HepG2 (cell line): Measurements from ENCODE around the gene AGTPBP1. TPM values are rescaled to one million over a fixed set of nuclear protein-coding genes. Genes with fewer than 3 reads are reported as not detected.

Experiments used
- ATAC-seq: fragments of 200-7000 bp; cut with Tn5 transposase; 3 replicates; pipeline ENCODE4 v1.9.1; 2020; ENCODE audit warnings: mild to moderate bottlenecking, moderate library complexity
- BruUV-seq: library from RNA; stranded (reverse); fragments of 400-500 nt; replicated peaks from 2 replicates; lab custom pipeline; 2021; lab: Mats Ljungman, UMichigan
- CTCF ChIA-PET: fragments of 300-600 bp; formaldehyde crosslinking; extraction: SDS; loops from one replicate; lab custom pipeline; 2021; ENCODE audit warnings: low total read pairs, inconsistent platforms, low intra/inter-chr PET ratio; lab: Yijun Ruan, JAX
- POLR2A ChIA-PET: fragments of 350-600 bp; sonication (Branson Sonifier 250); formaldehyde crosslinking; loops from one replicate; lab custom pipeline; 2020; ENCODE audit warnings: antibody characterized with exemption, inconsistent platforms; lab: Yijun Ruan, JAX
- DNase-seq: peaks from one replicate; pipeline ENCODE4 v3.0.0-alpha.2; 2015; ENCODE audit warnings: low spot score
- FAIRE-seq: peaks from 3 replicates; lab custom pipeline; 2011; peaks lifted over from hg19 to GRCh38; lab: Jason Lieb, UNC
- H2AFZ ChIP-seq: one replicate; pipeline ENCODE4 v1.6.1; 2011; ENCODE audit warnings: low read length, inconsistent platforms
- H3K27ac ChIP-seq: fragments of 300-600 bp; 3 replicates; pipeline ENCODE4 v1.8.0; 2011; ENCODE audit warnings: mixed run types, mild to moderate bottlenecking, mixed read lengths, low read length, inconsistent platforms; ENCODE audit not compliant: insufficient read depth; ENCODE audit errors: extremely low read length
- H3K27me3 ChIP-seq, 2 experiments: fragments of 200-600 bp in 1 of 2; 2 replicates in 1 of 2; 3 replicates in 1 of 2; pipeline versions ENCODE4 v1.6.0 to v1.8.0; 2011; ENCODE audit warnings: low read length in 2 of 2, mild to moderate bottlenecking in 2 of 2, moderate library complexity in 2 of 2, inconsistent platforms in 1 of 2; ENCODE audit not compliant: insufficient read depth in 2 of 2, control insufficient read depth in 1 of 2
- H3K36me3 ChIP-seq, 2 experiments: fragments of 200-600 bp in 1 of 2; replicated peaks in 1 of 2; 2 replicates in 1 of 2; 3 replicates in 1 of 2; pipeline versions ENCODE4 v1.5.1 to v1.8.0; 2011; ENCODE audit warnings: low read length in 2 of 2, inconsistent platforms in 1 of 2; ENCODE audit not compliant: insufficient read depth in 2 of 2, control insufficient read depth in 1 of 2
- H3K4me1 ChIP-seq: 2 replicates; pipeline ENCODE4 v1.5.1; 2012; ENCODE audit warnings: low read length, inconsistent platforms; ENCODE audit not compliant: insufficient read depth
- H3K4me2 ChIP-seq: 2 replicates; pipeline ENCODE4 v1.6.0; 2011; ENCODE audit warnings: low read depth, low read length, inconsistent platforms
- H3K4me3 ChIP-seq, 3 experiments: fragments of 200-600 bp in 1 of 3; sonication (generic), shearing (Covaris generic) in 1 of 3; replicated peaks in 1 of 3; 2 replicates each; pipeline ENCODE4 v1.5.1; 2011 to 2016; ENCODE audit warnings: low read length in 3 of 3, inconsistent platforms in 2 of 3, low read depth in 2 of 3, mild to moderate bottlenecking in 2 of 3, control low read depth in 1 of 3, mixed read lengths in 1 of 3; ENCODE audit not compliant: insufficient read depth in 1 of 3
- H3K79me2 ChIP-seq: one replicate; pipeline ENCODE4 v1.6.1; 2011; ENCODE audit warnings: low read length, inconsistent platforms; ENCODE audit not compliant: insufficient read depth
- H3K9ac ChIP-seq: 2 replicates; pipeline ENCODE4 v1.6.0; 2011; ENCODE audit warnings: mild to moderate bottlenecking, low read depth, low read length, inconsistent platforms; ENCODE audit not compliant: insufficient read depth
- H3K9me3 ChIP-seq: 2 replicates; pipeline ENCODE4 v1.5.1; 2012; ENCODE audit warnings: mild to moderate bottlenecking, low read length
- H4K20me1 ChIP-seq: 2 replicates; pipeline ENCODE4 v1.6.0; 2011; ENCODE audit warnings: inconsistent platforms, mild to moderate bottlenecking, low read length, moderate library complexity; ENCODE audit not compliant: insufficient read depth
- FOXK2 ChIP-seq: fragments of 450-650 bp; IDR thresholded peaks from 2 replicates; pipeline ENCODE4 v1.6.1; 2016
- HDAC2 ChIP-seq: sonication (generic); formaldehyde crosslinking; IDR thresholded peaks from 2 replicates; pipeline ENCODE4 v1.4.0; 2020; ENCODE audit warnings: missing genetic modification reagents
- KLF16 ChIP-seq, 2 experiments: sonication (generic) in 1 of 2; formaldehyde crosslinking in 1 of 2; IDR thresholded peaks; 2 replicates each; pipeline versions ENCODE4 v1.6.1 to v1.8.0; 2016 to 2023; ENCODE audit warnings: missing genetic modification reagents in 2 of 2, missing compliant biosample characterization in 1 of 2
- MAF1 ChIP-seq: sonication (generic); formaldehyde crosslinking; IDR thresholded peaks from 2 replicates; pipeline ENCODE4 v1.5.0; 2020; ENCODE audit warnings: missing genetic modification reagents, borderline replicate concordance
- PREB ChIP-seq: sonication (generic); formaldehyde crosslinking; IDR thresholded peaks from 2 replicates; pipeline ENCODE4 v1.4.0; 2020; ENCODE audit warnings: missing genetic modification reagents
- RFX5 ChIP-seq: IDR thresholded peaks from 2 replicates; pipeline ENCODE4 v1.6.1; 2011; ENCODE audit warnings: low read depth, low read length, improper control_type of control experiment
- ZBTB3 ChIP-seq: sonication (generic); formaldehyde crosslinking; IDR thresholded peaks from 2 replicates; pipeline ENCODE4 v1.4.0; 2020; ENCODE audit warnings: low read depth, mild to moderate bottlenecking, moderate library complexity, missing genetic modification reagents, borderline replicate concordance
- ZFP36L2 ChIP-seq: sonication (generic); formaldehyde crosslinking; IDR thresholded peaks from 2 replicates; pipeline ENCODE4 v1.4.0; 2020; ENCODE audit warnings: missing genetic modification reagents
- ZMYM2 ChIP-seq: sonication (generic); formaldehyde crosslinking; IDR thresholded peaks from 2 replicates; pipeline ENCODE4 v1.8.0; 2022; ENCODE audit warnings: mild to moderate bottlenecking, missing genetic modification reagents
- ZNF274 ChIP-seq: sonication (generic); formaldehyde crosslinking; IDR thresholded peaks from 2 replicates; pipeline ENCODE4 v1.5.1; 2020; ENCODE audit warnings: mild to moderate bottlenecking, missing genetic modification reagents
- ZNF337 ChIP-seq: sonication (generic); formaldehyde crosslinking; IDR thresholded peaks from 2 replicates; pipeline ENCODE4 v1.5.1; 2020; ENCODE audit warnings: missing genetic modification reagents, low read depth, mild to moderate bottlenecking, borderline replicate concordance
- ZNF724P ChIP-seq: sonication (generic); formaldehyde crosslinking; IDR thresholded peaks from 2 replicates; pipeline ENCODE4 v1.8.0; 2022; ENCODE audit warnings: missing genetic modification reagents, borderline replicate concordance
- WGBS: methylation state at CpG from one replicate; pipeline ENCODE4 v1.1.6; 2017; ENCODE audit warnings: low lambda C conversion rate; 5-methylcytosine and 5-hydroxymethylcytosine counted together
- in situ Hi-C: cut with HindIII; loops from 2 replicates; pipeline ENCODE4 v1.10.0; 2017; ENCODE audit warnings: low pct_unique_long_range_greater_than_20kb; ENCODE audit not compliant: extremely low pct_ligation_motif_present
- intact Hi-C: fragments of 100-400 bp; cut with micrococcal nuclease; formaldehyde crosslinking; loops from one replicate; pipeline ENCODE4 v1.10.0; 2022; ENCODE audit not compliant: unreplicated experiment
- polyA plus RNA-seq, 8 experiments: library from polyadenylated mRNA; depleted of rRNA in 3 of 8; stranded (reverse) in 7 of 8; unstranded in 1 of 8; fragments of >200 nt; fragmentation: Illumina TruSeq in 4 of 8; extraction: Trizol in 4 of 8; gene quantifications; 2 replicates each; pipeline versions ENCODE4 v1.2.1 to v1.2.3, GENCODE V29; 2011 to 2016; ENCODE audit warnings: low read depth in 4 of 8, missing spikeins in 1 of 8, mixed read lengths in 1 of 8; ENCODE audit not compliant: insufficient read depth in 1 of 8
- total RNA-seq, 5 experiments: library from RNA; depleted of rRNA; stranded (reverse); fragments of >200 nt; fragmentation: Illumina TruSeq; extraction: Trizol; gene quantifications; 2 replicates each; pipeline ENCODE4 v1.2.3, GENCODE V29; 2016; ENCODE audit warnings: low read depth in 1 of 5

The AGTPBP1 gene
- total and polyA plus RNA-seq, 2 of the 13 experiments (the other 11 are each of a cell fraction or from before 2014, with no cell fraction given), result 9.7 to 22.3 TPM

DNA sequence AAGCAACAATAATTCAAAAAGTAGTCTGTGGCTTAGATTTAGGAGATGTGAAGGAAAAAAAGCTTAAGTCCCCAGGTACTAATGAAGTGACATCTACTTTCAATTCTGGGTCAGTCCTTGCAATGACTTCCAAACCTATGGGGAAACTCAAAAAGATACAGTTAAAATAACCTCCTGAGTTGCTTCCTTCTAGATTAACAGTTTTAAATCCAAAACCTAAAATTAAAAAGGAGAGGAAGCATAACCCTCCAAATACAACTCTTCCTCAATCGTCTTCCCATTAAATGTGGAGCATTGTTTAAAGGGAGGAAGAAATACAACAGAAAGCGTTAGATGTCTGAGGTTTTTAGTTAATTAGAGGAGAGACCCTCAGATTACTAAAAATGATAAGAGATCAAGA, 75.7 kb downstream of the AGTPBP1 start (continued):
- no peak for TF ChIP-seq ZNF337
- TF ChIP-seq ZNF274, result no peak
- no peak for TF ChIP-seq FOXK2
- TF ChIP-seq ZBTB3 (CRISPR knock-in tag), result no peak
- TF ChIP-seq ZNF724P (CRISPR knock-in tag), result no peak
- no peak for TF ChIP-seq MAF1 (CRISPR knock-in tag)
- TF ChIP-seq, all 625 proteins: peak for 0

DNA sequence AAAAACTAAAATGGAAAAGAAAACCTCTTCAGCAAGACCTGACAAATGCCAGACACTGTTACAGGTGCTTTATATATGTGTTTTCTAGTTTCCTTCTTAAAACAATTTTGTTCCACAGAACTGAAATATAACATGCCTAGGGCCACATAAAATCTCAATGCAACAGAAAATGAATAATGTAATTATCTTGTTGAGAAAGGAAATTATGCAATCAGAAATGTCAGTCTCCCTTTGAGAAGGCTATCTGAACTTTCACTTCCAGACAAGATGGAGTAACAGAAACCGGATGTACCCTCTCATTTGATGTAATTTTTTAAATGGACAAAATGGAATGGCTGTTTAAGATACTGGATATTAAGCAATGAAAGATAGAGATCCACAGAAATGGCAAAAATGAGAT, 79.2 kb downstream of the AGTPBP1 start:
- no peak overlapping the region for H3K4me3 ChIP-seq
- no peak overlapping the region for H3K4me2 ChIP-seq
- no peaks in the 10 kb centered on the region for H3K79me2 ChIP-seq
- H3K9ac ChIP-seq, result no peak overlapping the region
- TF ChIP-seq PREB (no peak), RFX5 (no peak), KLF16 (CRISPR knock-in tag; IDR thresholded peaks at IDR 0.05) (no peak), ZMYM2 (CRISPR knock-in tag) (no peak), HDAC2 (CRISPR knock-in tag) (no peak), ZFP36L2 (CRISPR knock-in tag) (no peak)
- TF ChIP-seq, all 625 proteins: peak for 0
- ChIA-PET POLR2A (no interaction called here), CTCF (no interaction called here)
- FAIRE-seq (no peak), DNase-seq (no peak), ATAC-seq (no peak)
- no peaks in the 10 kb centered on the region for H4K20me1 ChIP-seq
- H3K36me3 ChIP-seq, result no peaks in the 10 kb centered on the region
- WGBS, result 95% methylated on average over 1 of the region's 1 CpG
- H3K9me3 ChIP-seq, result no peaks in the 10 kb centered on the region
- in situ Hi-C loops, result no loop called here
- no peak overlapping the region for H3K27ac ChIP-seq
- BruUV-seq, result no TSS peak
- no peaks in the 10 kb centered on the region for H3K4me1 ChIP-seq
- no peaks in the 10 kb centered on the region for H3K27me3 ChIP-seq
- no peak overlapping the region for H2AFZ ChIP-seq
- intact Hi-C loops, result no loop called here
